Measurements from ENCODE around the gene CLEC9A.

CLEC9A gene

GRCh38 chr12:10067942-10068341 lies 37.5 kb downstream of the CLEC9A start:
- DNase-seq = no peak

GRCh38 chr12:10068644-10069043 lies 38.2 kb downstream of the CLEC9A start:
- DNase-seq = no peak

GRCh38 chr12:10069099-10069498 lies 38.6 kb downstream of the CLEC9A start:
- no peak for DNase-seq

- no peak for DNase-seq
Observed at GRCh38 chr12:10069976-10070375, 39.5 kb downstream of the CLEC9A start.

- no peak for DNase-seq
Observed at GRCh38 chr12:10070380-10070779, 39.9 kb downstream of the CLEC9A start.

- DNase-seq = no peak
Observed at GRCh38 chr12:10072131-10072530, 41.6 kb downstream of the CLEC9A start.

- DNase-seq = no peak
Observed at GRCh38 chr12:10073261-10073660, 42.8 kb downstream of the CLEC9A start.

GRCh38 chr12:10075451-10075850 lies 45.0 kb downstream of the CLEC9A start:
- DNase-seq = no peak

- DNase-seq = no peak
Observed at GRCh38 chr12:10082117-10082874, 51.8 kb downstream of the CLEC9A start.

GRCh38 chr12:10084733-10085132 lies 54.3 kb downstream of the CLEC9A start:
- DNase-seq = no peak

GRCh38 chr12:10086387-10086786 lies 55.9 kb downstream of the CLEC9A start:
- DNase-seq = no peak

GRCh38 chr12:10088031-10088430 lies 57.5 kb downstream of the CLEC9A start:
- no peak for DNase-seq

GRCh38 chr12:10088955-10089900 lies 58.7 kb downstream of the CLEC9A start:
- no peak for DNase-seq

- no peak for DNase-seq
Observed at GRCh38 chr12:10094646-10095395, 64.3 kb downstream of the CLEC9A start.

GRCh38 chr12:10095971-10096370 lies 65.5 kb downstream of the CLEC9A start:
- DNase-seq = no peak

GRCh38 chr12:10097521-10097920 lies 67.0 kb downstream of the CLEC9A start:
- no peak for DNase-seq

GRCh38 chr12:10098791-10099190 lies 68.3 kb downstream of the CLEC9A start, which contains the start of gene CLEC1A:
CLEC1A (minus strand) TSS chr12:10098985; CDS start chr12:10098922, 63 bp downstream.
- DNase-seq = no peak

GRCh38 chr12:10101042-10101579 lies 70.6 kb downstream of the CLEC9A start:
- no peak for DNase-seq

GRCh38 chr12:10101648-10102220 lies 71.3 kb downstream of the CLEC9A start:
- no peak for DNase-seq

- DNase-seq = no peak
Observed at GRCh38 chr12:10102322-10102721, 71.8 kb downstream of the CLEC9A start.

- DNase-seq = no peak
Observed at GRCh38 chr12:10110256-10110844, 79.9 kb downstream of the CLEC9A start.

- no peak for DNase-seq
Observed at GRCh38 chr12:10111451-10111850, 81.0 kb downstream of the CLEC9A start.

Data from stimulated activated CD4-positive, alpha-beta T cell treated with anti-CD3 and anti-CD28 coated beads, Interleukin-15, amount 100 ng/mL, for 24 hours (primary cell).